Measurements from ENCODE around the gene PRPF18.
"Not testable (repeated sequence)": the region's sequence is repeated elsewhere in the genome, so short reads cannot be mapped to it uniquely, and the experiment has no call there.

The PRPF18 gene, protein sequence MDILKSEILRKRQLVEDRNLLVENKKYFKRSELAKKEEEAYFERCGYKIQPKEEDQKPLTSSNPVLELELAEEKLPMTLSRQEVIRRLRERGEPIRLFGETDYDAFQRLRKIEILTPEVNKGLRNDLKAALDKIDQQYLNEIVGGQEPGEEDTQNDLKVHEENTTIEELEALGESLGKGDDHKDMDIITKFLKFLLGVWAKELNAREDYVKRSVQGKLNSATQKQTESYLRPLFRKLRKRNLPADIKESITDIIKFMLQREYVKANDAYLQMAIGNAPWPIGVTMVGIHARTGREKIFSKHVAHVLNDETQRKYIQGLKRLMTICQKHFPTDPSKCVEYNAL

DNA sequence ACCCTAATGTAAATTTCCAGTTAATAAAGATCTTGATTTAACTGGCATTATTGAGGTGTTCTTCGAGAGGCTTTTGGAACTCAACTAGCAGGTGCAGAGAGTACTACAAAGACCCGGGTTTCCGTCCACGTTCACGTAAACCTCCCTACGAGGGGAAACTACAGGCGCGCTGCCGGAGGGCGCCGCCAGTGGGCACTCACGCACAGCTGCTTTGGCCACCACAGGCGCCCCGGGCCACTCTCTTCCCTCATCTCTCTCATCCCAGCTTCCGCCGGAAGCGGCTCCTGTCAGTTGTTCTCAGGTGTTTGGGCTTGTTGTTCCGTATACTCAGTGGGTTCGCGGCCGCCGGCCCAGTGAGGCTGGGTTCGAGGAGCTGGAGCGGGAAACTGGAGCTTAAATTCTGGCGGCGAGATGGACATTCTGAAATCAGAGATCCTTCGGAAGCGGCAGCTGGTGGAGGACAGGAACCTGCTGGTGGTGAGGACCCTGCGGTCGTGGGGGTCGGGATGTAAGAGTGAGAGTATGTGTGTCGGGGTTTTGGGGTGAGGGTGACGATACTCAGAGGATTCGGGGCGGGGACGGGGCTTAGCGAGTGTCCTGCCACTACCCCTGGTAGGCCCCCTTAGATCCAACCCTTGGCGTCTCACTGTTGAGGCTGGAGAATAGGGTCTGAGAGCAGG, at the start of gene PRPF18:
TSS of gene PRPF18 (plus strand) at position 290 of the 680 bp plus-strand sequence. CDS start at position 412, 122 bp downstream.
- peak; percentile 51 for DNase-seq (ENCODE audit: low read depth)

DNA sequence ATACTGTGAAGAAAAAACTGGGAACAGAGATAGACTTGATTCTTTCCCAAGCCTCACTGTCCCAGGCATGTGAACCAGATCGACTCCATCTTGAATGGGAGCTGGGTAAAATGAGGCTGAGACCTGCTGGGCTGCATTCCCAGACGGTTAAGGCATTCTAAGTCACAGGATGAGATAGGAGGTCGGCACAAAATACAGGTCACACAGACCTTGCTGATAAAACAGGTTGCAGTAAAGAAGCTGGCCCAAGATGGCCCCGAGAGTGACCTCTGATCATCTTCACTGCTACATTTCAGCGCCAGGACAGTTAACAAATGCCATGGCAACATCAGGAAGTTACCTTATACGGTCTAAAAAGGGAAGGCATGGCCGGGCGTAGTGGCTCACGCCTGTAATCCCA, 48.8 kb upstream of the PRPF18 start:
- DNase-seq (ENCODE audit: low read depth) = not testable (repeated sequence)

DNA sequence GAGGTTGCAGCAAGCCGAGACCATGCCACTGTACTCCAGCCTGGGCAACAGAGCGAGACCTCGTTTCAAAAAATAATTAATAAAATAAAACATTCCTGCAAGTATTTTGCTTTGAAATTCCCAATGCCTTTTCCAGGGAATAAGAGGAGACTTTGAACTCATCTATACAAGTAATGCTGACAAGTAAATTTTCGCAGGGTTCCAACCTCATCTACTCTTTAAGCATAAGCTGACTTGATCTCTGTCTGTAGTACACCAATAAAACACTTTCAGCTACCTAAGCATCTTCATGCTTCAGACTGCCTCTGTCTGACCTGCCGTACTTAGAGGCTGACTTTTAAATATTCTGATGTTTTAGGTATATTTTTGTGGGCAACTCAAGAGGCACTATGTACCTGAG, 44.2 kb upstream of the PRPF18 start:
- no peak for DNase-seq (ENCODE audit: low read depth)

DNA sequence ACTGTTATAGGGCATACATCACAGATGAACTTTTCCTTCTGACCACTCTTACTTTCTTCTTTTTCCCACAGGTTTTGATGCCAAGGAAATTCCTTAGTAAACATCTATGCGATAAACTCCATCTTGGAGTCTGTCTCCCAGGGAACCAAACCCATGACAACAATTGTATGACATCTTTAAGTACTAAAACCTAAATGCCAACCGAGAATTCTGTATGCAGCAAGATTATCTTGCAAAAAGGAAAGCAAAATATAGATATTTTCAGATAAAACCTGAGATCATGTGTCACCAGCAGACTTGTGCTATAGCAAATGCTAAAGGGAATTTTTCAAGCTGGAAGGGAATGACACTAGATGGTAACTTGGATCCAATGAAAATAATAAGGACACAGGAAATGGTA, 36.0 kb upstream of the PRPF18 start:
- DNase-seq (ENCODE audit: low read depth) = no peak

DNA sequence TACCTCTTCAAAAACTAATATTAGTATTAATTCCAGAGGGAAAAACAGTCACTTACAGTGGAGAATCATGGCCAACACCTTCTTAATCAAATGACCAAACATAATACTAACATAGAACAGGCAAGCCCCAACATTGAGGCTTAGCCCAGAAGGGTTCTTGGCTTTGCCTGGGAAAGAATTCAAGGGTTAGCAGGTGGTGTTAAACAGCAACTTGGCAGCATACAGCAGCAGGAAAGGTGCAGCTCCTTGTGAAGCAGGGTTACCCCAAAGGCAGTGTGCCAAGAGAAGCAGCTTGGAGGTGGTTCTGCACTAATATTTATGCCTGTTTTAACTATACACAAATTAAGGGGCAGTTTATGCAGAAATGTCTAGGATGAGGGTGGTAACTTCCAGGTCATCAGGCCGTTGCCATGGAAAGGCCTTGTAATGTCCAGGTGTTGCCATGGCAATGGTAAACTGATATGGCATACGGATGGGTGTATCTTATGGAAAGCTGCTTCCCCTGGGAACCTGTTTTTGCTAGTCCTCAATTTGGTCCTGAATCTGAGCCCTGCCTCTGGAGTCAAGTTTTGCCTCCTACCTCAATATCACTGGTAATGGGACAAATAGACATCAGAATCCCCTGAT, 30.8 kb upstream of the PRPF18 start:
- no peak for DNase-seq (ENCODE audit: low read depth)

DNA sequence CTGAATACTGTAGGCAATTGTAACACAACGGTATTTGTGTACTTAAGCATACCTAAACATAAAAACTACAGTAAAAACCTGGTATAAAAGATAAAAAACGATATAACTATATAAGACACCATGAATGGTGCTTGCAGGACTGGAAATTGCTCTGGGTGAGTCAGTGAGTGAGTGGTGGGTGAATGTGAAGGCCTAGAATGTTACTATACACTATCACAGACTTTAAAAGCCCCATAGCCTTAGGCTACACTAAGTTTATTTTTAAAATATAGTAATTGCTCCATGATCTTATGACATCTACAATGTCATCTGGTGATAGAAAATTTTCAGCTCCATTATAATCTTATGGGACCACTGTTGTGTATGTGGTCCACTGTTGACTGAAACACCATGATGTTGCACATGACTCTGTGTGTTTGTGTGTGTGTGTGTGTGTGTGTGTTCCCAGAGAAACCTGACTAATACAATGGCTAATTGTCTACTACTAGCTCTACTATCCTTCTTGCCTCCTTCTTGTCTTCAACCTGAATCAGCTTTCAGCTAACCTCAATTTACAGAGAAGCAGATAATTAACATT, 27.6 kb upstream of the PRPF18 start:
- no peak for DNase-seq (ENCODE audit: low read depth)

DNA sequence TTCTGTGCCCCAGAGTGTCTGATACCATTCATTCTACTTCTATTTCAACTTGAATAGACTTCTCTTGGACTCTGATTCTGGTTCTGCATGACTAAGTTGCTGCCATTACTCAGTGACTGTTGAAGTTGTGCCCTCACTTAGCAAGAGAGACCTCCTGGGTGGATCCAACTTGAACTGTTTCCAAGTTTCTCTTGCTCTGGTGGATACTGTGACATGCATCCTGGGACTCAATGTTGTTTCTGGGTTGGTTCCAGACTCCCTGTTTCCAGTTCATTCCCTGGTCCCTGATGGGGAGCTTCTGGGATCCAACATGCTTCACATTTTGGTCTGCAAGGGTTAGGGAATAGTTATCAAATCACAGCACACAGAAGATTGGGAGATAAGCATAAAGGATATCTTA, 26.2 kb upstream of the PRPF18 start:
- DNase-seq (ENCODE audit: low read depth) = no peak

DNA sequence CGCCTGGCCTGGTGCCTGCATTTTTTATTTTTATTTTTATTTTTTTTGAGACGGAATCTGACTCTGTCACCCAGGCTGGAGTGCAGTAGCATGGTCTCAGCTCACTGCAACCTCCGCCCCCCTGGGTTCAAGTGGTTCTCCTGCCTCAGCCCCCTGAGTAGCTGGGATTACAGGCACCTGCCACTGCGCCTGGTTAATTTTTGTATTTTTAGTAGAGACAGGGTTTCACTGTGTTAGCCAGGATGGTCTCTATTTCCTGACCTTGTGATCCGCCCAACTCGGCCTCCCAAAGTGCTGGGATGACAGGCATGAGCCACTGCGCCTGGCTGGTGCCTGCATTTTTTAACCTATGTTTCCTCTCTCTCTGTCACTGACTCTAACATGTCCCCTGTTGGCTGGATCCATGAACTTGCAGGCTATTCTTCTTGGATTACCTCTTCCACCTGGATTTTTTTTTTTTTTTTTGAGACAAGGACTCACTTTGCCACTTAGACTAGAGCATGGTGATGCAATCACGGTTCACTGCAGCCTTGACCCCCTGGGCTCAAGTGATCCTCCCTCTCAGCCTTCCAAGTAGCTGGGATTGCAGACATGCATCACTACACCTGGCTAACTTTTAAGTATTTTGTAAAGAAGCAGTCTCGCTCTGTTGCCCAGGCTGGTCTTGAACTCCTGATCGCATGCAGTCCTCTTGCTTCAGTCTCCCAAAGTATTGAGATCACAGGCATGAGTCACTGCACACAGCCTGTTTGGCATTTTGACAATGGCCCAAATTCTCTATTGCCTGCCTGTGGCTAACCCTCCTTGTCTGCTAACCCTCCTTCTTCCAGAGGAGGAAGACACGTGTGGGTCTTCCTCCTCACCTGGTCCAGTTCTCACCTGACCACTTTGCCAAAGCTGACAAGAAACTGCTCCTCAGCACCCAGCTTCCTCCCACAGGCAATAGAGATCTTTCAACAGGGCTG, 23.0 kb upstream of the PRPF18 start:
- DNase-seq (ENCODE audit: low read depth) = no peak

DNA sequence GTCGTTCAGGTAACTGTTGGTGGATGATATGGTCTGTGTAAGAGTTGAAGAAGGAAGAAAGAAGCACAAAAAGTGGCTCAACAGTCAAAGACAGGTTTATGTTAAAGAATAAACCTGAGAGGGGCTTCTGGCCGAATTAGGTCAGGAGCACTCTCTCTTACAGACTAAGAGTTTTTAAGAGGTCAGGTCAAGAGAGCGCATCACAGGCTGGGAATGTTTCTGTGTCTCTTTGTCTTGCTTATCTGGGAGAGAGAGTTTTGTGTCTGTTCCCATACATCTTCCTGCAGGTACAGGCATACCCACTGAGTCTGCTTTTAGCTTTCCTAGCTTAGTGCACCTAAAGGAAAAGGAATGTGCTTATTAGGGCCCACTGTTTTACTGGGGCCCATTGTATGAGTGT, 22.2 kb upstream of the PRPF18 start:
- no peak for DNase-seq (ENCODE audit: low read depth)

DNA sequence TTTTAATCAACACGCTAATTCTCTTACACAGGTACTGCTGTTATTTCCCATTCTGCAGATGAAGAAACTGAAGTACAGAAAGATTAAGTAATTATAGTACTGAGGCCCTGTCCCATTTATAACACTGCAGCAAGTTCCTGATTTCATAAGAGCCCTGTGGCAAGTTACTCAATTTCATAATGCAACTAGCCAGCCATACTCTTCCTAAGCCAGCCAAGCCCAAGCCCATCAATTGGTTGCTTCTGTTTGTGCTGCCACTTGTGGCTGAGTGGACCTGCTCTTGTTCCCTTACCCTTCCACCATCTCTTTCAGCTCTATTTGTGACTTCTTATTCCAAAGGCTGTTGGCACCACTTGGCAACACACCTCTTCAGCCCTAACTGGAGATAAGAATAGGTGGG, 19.7 kb upstream of the PRPF18 start:
- DNase-seq (ENCODE audit: low read depth) = no peak

DNA sequence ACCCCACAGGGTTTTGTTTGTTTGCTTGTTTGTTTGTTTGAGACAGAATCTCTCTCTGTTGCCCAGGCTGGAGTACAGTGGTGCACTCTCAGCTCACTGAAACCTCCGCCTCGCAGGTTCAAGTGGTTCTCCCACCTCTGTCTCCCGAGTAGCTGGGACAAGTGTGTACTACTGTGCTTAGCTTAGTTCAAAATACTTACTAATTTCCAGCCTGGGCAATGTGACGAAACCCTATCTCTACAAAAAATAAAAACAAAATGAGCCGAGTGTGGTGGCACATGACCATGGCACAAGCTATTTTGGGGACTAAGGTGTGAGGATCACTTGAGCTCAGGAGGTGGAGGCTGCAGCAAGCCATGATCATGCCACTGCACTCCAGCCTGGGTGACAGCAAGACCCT, 15.2 kb upstream of the PRPF18 start:
- DNase-seq (ENCODE audit: low read depth) = no peak

DNA sequence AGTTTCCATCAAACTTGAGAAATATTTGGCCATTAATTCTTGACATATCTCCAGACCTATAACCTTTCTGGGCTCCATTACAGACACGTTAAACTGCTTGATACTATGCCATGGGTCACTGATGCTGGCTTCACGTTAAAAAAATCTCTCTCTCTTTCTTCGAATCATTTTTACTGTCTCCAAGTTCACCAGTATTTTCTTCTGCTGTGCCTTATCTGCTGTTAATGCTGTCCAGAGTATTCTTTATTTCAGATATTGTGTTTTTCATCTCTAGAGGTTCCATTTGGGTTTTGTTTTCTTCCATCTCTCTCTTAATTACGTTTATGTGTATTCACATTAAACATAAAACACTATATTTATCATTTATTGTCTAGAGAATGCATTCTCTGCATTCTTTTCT, 12.8 kb upstream of the PRPF18 start:
- no peak for DNase-seq (ENCODE audit: low read depth)

DNA sequence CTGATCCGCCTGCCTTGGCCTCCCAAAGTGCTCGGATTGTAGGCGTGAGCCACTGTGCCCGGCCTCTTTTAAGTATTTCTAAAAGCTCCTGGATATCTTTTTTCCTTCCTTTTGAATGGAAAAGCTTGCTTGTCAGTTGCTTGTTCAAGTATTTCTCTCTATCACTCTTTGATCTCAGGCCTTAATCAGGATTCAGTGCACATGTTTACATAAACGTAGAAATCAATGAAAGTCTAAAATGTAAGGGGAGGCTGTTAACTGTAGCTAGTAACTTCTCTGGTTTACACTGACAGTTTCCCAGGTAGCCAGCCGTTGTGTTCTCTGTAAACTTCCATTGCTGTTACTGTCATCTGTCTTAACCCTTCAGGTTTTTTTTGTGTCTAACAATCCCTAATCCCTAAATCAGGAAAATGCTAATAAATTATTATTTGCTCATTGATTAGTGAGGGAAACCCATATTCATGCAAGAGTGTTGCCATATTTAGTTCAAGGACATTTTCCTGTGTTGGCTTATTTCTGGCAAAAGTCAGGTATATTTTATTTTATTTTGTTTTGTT, 1.5 kb upstream of the PRPF18 start:
- no peak for DNase-seq (ENCODE audit: low read depth)

DNA sequence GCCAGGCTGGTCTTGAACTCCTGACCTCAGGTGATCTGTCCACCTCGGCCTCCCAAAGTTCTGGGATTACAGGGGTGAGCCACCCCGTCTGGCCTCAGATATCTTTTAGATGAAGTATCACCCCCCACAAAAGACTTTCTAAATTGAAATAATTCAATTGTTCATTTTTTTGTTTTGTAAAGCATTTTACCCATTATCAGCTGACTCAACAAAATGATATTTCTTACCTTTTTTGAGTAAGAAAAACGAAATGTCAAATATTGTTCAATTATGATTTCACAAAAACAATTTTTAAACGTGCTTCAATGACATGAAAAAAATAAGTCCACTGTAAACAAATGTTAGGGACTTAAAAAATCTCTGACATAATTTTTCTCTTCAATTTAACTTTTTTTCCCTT, 822 bp upstream of the PRPF18 start:
- no peak for DNase-seq (ENCODE audit: low read depth)

DNA sequence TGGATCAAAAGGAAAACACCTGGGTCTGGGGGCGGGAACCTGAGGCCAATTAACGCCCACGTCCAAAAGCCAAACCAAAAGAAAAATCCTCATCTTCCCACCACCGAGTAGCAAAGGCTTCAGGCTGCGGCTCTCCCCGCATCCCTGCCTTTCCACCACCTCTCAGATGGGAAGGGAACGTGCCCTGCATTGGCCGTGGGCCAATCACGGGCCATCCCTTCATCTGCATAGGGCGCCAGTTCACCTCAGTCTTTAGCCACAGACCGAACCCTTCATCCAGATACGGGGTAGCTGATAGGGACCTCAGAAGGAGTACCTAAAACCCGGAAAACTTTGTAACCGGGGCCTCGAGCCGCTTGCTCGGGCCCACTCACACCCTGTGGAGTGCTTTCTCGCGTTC, 626 bp downstream of the PRPF18 start:
- DNase-seq (ENCODE audit: low read depth) = no peak

DNA sequence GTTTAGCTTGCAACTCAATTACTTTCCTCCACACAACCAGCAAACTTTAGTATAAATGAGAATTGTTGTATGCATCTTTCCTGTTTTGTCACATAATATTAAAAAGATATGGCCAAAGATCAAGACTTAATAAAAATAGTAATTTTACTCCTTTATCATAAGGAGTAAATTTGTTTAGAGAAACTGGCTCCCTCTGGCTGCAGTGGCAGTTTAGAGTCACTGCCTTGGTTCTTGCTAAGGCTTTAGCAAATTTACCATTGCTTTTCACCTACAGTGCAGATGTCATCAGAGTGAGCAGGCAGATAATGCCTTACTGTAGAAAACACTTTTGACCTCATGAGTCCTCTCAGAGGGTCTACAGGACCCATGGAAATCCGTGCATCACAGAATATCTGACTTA, 2.6 kb downstream of the PRPF18 start:
- DNase-seq (ENCODE audit: low read depth) = no peak

DNA sequence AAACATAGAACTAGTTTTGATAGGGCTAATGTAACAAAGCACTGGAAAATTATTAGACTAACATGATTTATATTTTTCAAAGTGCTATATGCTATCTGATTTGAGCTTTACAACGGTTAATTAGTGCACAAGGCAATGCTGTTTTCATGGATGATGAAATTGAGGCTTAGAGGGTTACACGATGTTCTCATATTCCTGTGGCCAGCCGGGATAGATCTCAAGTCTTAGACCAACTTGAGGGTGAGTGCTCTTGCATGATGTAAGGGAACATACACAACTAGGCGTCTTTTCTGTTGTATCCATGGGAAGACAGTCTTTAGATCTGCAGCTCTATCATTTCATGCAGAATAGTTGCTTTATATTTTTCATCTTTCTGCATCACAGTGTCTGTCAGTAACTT, 4.1 kb downstream of the PRPF18 start:
- no peak for DNase-seq (ENCODE audit: low read depth)

DNA sequence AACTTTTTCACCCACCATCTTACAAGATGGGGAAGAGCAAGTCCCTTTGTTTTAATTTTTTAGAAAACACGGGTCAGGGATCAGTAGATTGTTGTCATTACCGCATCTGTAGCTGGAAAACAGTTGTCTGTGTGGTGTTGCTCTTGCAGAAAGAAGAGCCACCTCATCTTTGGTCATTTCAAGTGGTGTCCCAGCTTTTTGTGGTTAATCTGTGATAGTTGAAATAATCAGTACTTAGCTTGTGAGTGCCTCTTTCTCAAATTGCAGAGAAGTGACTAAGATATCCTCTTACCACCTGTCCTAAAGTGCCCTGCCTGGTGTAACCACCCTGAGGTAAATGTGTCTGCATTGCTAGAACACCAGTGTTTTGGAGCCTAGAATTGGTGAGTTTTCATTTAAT, 5.5 kb downstream of the PRPF18 start:
- no peak for DNase-seq (ENCODE audit: low read depth)

DNA sequence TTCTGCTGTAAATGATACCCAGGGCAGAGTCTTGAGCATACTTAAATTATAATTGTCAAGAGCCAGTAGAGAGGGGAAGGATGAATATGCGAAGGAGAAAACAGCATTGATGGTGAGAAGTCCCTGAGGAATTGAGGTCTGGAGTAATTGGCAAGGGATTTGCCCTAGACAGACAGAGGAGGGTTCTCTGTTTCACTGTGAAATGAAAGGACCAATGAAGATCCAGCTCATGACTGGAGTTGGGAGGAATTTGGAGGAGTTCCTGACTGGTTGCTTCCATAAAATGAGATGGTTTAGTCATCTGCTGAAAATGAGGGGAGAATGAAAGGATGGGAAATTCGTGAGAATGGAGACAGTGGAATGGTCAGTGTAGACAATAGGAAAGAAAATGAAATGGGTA, 6.8 kb downstream of the PRPF18 start:
- DNase-seq (ENCODE audit: low read depth) = no peak

DNA sequence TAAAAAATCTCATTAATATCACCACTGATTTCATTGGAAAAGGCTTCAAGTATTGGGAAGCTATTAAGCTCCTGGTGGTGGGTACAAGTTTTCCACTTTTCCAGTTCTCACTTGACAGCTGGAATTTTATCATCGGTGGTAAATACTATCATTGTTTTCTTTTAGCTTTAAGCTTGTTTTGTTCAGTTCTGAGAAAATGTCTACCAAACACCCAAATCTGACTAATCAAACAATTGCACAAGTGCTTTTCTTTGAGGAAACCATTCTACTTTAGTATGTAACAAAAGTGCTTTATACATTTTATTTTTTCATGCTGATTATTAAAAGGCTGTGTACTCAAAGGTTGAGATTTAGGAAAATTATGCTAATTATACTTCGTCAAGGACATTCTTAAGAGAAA, 7.9 kb downstream of the PRPF18 start:
- DNase-seq (ENCODE audit: low read depth) = no peak

DNA sequence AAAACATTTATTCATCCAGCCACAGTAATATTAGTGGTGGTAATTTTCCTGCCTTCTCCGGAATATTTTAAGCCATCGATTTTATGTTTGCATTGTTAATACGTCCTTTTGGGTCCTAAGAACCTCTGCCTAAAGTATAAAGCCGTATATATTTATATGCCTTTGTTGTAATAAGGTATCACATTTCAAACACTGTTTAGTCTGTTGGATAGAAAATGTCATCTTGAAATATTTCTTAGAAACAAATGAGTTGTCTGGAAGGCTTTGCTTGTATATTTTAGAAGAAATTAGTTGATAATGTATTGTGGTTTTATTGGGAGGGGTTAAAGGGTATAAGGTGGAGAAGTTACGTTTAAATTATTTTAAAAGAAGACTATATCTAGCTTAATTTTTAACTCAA, 11.1 kb downstream of the PRPF18 start:
- DNase-seq (ENCODE audit: low read depth) = no peak
